ENCODE data around the gene MAST3.

MAST3 gene

GRCh38 chr19:18112989-18113478 lies 15.5 kb downstream of the MAST3 start:
- DNase-seq (ENCODE audit: low spot score) = peak; percentile 81

- no peak for DNase-seq (ENCODE audit: low spot score)
Measured at GRCh38 chr19:18113827-18114226, 16.2 kb downstream of the MAST3 start.

- no peak for DNase-seq (ENCODE audit: low spot score)
Measured at GRCh38 chr19:18114483-18114882, 16.9 kb downstream of the MAST3 start.

GRCh38 chr19:18117364-18117691 lies 19.8 kb downstream of the MAST3 start:
- no peak for DNase-seq (ENCODE audit: low spot score)

- peak; percentile 91 for DNase-seq (ENCODE audit: low spot score)
Measured at GRCh38 chr19:18117692-18118378, 20.3 kb downstream of the MAST3 start.

- no peak for DNase-seq (ENCODE audit: low spot score)
Measured at GRCh38 chr19:18118420-18119012, 20.9 kb downstream of the MAST3 start.

GRCh38 chr19:18119013-18119716 lies 21.6 kb downstream of the MAST3 start:
- no peak for DNase-seq (ENCODE audit: low spot score)

- no peak for DNase-seq (ENCODE audit: low spot score)
Measured at GRCh38 chr19:18119717-18120105, 22.1 kb downstream of the MAST3 start.

DNA sequence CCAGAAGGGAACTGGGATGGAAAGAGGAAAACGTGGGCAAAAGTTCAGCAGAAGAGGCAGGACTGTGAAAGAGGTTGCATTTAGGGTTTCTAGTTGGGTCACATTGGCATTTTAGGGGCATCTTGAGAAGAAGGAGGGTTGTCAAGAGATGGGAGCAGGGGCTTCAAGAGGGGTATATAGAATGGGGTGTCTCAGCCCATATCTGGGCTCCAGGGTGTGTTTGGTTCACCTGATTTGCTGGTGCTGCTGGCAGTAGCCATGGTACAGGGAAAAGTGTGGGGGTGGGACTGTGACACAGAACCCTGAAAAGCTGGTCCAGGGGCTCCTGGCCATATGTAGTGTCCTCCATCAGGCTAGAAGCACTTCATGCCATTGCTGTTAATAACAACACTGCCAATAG lies 22.5 kb downstream of the MAST3 start:
- DNase-seq (ENCODE audit: low spot score) = no peak

- no peak for DNase-seq (ENCODE audit: low spot score)
Measured at GRCh38 chr19:18121166-18121565, 23.6 kb downstream of the MAST3 start.

DNA sequence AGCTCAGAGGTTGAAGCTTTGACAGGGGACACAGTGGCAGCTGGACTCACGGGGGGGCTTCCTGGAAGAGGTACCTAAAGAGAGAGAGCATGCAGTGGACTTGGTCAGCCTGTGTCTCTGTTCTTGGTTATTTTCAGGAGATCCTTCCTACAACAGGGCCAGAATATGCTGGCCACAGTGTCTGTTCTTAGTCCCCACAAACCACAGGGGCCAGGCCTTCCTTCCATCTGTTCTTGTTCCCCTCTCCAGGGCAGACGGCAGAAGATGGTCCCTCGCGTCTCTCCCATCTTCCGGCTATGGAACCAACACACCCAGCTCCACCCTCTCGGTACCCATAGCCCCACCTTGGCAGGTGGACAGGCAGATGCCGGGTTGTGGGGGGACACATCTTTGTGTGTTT lies 24.8 kb downstream of the MAST3 start:
- DNase-seq (ENCODE audit: low spot score) = no peak

DNA sequence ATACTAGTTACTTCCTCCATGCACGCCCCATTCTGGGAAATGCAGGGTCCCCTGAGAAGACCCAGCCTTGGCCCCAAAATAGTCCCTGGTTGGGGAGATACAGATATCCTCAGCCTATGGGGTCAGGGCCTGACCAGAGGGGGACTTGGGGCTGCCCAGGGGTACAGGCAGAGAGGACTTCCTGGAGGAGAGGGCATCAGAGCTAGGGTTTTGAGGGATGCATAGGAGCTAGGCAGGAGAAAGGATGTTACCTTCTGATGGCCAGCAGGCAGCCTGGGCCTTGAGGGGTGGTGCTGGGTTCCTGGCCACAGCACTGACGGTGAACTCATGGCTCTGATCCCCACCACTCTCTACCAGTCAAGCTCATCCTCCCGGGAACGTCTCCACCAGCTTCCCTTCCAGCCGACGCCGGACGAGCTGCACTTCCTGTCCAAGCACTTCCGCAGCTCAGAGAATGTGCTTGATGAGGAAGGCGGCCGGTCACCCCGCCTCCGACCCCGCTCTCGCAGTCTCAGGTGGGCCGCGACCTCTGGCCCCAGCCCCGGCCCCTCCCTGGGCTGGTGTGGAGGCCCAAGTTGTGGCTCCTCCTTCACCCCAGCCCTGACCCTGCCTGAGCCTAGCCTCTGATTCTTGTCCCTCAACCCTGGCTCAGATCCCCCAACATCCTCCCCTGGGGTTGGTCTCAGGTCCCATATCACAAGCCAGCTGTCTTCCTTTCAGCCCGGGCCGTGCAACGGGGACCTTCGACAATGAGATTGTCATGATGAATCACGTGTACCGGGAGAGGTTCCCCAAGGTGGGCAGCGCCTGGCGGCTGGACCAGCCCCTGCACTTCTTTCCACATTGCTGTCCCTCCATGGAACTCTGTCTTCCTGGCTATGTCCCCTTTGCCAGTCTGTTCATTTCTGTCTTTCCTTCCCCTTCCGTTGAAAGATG lies 25.6 kb downstream of the MAST3 start:
- DNase-seq (ENCODE audit: low spot score) = no peak

DNA sequence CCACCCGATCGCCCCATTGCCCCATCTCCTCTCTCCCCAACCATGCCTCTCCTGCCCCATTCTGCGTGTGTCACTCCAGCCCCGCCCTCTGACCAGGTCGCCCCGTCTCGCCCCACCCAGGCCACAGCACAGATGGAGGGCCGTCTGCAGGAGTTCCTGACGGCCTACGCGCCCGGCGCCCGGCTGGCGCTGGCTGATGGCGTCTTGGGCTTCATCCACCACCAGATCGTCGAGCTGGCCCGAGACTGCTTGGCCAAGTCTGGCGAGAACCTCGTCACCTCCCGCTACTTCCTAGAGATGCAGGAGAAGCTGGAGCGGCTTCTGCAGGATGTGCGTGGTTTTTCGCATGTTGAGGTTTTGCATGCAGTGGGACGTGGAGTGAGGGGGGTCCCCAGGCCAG lies 26.2 kb downstream of the MAST3 start:
- no peak for DNase-seq (ENCODE audit: low spot score)

DNA sequence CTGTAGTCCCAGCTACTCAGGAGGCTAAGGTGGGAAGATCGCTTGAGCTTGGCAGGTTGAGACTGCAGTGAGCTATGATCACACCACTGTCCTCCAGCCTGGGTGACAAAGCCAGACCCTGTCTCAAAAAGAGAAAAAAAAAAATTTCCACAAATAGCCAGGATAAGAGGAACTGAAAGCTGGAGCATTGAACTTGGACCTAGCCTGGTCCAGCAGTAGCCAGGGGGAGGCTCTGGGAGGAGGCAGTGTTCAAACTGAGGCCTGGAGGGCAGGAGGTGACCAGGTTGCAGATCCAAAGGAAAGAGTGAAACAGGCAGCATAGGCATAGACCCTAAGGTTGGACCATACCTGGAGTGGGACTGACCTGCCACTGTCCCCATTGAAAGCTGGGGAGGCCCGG lies 28.5 kb downstream of the MAST3 start:
- DNase-seq (ENCODE audit: low spot score) = no peak

GRCh38 chr19:18128044-18128443 lies 30.5 kb downstream of the MAST3 start:
- DNase-seq (ENCODE audit: low spot score) = no peak

GRCh38 chr19:18128805-18129204 lies 31.2 kb downstream of the MAST3 start:
- DNase-seq (ENCODE audit: low spot score) = no peak

DNA sequence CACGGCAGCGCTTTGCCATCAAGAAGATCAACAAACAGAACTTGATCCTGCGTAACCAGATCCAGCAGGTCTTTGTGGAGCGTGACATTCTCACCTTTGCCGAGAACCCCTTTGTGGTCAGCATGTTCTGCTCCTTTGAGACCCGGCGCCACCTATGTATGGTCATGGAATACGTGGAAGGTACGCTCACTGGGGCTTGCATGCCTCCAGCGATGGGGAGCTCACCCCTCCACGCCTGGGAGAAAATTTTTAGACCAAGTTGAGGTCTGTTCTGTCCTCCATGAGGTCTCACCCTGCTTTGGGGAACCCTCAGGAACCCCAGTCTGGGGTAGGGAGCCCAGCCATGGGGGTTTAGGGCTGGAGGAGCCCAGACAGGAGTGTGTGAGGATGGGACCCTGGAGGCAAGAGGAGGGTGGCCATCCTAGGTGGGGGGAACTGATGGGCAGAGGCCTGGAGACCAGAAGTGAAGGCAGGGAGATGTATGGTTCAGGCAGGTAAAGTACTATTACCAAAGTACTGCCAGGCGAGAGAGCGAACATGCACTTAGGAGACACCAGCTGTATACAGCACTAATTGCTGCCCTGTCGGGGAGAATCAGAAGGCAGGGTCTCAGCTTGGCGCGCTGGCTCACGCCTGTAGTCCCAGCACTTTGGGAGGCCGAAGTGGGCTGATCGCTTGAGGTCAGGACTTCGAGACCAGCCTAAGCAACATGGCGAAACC lies 33.1 kb downstream of the MAST3 start:
- DNase-seq (ENCODE audit: low spot score) = no peak

DNA sequence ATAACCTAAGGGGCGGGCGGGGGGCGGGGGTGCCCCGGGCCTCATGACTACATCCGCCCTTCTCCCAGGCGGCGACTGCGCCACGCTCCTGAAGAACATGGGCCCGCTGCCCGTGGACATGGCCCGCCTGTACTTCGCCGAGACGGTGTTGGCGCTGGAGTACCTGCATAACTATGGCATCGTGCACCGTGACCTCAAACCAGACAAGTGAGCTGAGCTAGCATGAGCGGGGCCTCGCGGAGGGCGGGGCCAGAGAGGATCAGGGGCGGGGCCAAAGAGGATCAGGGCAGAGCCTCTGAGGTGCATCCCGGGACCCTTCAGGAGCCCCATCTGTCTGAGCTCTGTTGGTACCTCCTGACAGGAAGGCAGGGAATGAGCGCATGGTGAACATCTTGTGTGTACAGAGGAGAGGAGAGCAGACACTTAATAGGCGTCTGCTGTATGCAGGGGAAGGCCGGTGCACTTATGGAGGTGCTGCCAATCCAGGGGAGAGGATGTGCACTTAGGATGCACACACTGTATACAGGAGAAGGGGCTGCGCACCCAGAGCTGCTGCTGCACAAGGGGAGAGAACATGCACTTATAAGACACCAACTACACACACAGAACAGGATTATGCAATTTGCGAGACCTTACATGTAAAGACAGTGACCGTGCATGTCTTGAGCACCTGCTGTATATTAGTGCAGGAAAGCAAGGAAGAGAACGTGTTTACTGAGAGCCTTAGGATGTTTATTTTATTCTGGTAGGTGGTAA lies 34.4 kb downstream of the MAST3 start:
- no peak for DNase-seq (ENCODE audit: low spot score)

DNA sequence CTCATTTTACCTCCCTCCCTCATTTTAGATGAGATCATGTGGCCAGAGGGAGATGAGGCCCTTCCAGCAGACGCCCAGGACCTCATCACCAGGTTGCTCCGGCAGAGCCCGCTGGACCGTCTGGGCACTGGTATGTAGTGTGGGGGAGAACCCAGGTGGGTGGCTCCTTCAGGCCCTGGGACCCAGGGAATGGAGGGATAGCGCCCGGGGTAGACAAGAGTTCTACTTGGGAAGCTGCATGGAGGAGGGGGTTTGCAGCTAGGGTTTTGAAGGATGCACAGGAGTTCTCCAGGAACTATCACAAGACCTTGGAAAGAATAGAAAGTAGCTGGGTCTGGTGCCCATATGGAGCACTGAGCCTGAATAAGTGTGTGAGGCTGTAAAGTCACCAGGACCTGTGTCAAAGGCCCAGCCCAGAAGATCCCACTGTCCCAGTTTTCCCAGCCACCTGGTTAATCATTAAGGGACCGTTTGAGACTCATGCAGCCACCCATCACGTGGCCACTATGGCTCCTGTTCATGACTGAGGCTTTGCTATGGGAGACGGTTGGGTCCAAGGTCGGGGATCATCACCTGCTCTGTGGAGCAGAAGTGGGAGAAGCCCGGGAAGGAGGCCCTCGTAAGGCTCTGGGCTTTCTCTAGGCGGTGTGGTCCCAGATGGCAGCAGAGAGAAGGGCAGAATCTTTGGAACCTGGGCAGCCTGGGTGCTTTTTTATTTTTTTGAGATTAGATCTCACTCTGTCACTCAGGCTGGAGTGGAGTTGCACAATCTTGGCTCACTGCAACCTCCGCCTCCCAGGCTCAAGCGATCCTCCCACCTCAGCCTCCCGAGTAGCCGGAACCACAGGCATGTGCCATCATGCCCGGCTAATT lies 38.4 kb downstream of the MAST3 start:
- no peak for DNase-seq (ENCODE audit: low spot score)

- no peak for DNase-seq (ENCODE audit: low spot score)
Measured at GRCh38 chr19:18137242-18137641, 39.7 kb downstream of the MAST3 start.

All from NAMALWA (cell line).